ENCODE data around the gene SDF2L1. TPM values are rescaled to one million over a fixed set of nuclear protein-coding genes. Genes with fewer than 3 reads are reported as not detected.
"Not testable (repeated sequence)": the region's sequence is repeated elsewhere in the genome, so short reads cannot be mapped to it uniquely, and the experiment has no call there.

Gene SDF2L1
- total RNA-seq, 1 donor from 2014 or later: 7.2 TPM

DNA sequence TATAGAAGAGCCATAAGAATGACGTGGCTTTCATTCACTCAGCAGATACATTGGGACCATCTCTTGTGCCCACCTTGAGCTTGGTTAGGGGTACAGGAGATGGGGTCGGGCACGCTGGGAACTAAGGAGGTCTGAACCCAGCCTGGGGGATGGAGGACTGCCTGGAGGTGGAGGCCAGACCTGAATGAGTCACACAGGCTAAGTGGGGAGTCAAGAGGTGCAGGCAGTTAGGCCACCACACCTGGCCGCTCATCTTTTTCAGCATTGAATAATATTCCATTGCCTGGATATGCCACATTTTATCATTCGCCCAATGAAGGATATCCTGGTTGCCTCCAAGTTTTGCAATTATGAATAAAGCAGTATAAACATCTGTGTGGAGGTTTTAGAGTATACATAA lies 19.9 kb downstream of the SDF2L1 start:
- no peak for DNase-seq

GRCh38 chr22:21663738-21664137 lies 21.6 kb downstream of the SDF2L1 start:
- DNase-seq: no peak

- no peak for DNase-seq
Measured at GRCh38 chr22:21665047-21665851, 23.1 kb downstream of the SDF2L1 start.

GRCh38 chr22:21666786-21667185 lies 24.7 kb downstream of the SDF2L1 start:
- no peak for DNase-seq

GRCh38 chr22:21669026-21669425 lies 26.9 kb downstream of the SDF2L1 start:
- no peak for DNase-seq

DNA sequence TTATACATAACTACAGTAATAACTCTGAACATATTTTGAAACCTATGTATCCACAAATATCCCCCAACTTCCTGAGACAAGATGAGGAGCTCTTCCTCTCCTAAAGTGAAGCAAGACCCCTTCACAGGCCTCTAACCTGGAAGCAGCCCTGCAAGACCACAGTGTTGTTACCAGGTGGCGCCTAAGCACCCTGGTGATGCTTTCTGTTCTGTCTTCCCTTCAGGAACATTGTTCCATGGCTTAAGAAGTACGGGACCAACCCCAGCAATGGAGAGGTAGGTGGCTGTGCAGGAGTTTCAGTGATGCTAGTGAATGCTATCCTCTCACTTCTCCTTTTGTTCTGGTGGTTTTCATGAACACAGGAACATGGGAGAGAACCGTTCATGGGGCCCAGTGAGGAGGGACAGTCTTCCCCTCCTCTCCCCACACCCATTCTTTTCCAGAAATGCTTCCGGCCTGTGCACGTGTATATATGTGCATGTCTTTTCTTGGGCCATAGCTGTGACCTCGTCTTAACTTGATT lies 30.1 kb downstream of the SDF2L1 start:
- no peak for DNase-seq

DNA sequence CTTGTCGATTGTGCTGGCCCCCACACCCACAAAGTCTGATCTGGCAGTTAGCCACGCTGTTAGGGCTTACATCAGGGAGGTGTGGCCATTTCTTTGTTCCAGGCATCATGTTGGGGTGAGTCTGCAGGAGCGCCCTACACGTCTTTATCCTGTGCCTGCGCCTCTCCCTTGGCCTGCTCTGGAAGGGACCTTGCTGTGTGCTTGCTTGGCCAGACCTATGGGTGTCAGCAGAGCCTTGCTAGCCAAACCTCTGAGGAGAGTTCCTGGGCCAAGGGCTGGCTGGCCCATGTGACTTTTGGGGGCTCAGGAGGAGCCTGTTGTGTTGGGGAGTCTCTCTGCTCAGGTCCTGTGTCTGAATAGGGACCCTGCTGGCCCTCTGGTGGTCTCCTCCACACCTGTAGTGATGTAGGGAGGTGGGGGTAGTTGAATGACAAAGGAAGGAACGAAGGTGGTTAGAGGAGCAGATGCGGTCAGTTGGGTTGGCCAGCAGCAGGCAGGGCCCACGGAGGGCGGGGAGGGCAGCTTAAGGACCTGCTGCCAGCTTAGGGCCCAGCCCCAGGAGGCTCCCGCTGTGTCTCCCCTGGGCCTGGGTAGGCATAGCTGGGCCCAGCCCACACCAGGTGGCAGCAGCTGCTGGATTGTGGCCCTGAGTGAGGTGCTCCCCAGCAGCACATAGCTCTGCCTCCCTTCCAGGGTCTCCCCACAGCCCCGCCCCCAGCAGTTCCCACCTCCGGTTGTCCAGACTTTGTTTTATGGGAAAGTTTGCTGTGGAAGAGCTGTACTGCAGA lies 31.6 kb downstream of the SDF2L1 start:
- no peak for DNase-seq

DNA sequence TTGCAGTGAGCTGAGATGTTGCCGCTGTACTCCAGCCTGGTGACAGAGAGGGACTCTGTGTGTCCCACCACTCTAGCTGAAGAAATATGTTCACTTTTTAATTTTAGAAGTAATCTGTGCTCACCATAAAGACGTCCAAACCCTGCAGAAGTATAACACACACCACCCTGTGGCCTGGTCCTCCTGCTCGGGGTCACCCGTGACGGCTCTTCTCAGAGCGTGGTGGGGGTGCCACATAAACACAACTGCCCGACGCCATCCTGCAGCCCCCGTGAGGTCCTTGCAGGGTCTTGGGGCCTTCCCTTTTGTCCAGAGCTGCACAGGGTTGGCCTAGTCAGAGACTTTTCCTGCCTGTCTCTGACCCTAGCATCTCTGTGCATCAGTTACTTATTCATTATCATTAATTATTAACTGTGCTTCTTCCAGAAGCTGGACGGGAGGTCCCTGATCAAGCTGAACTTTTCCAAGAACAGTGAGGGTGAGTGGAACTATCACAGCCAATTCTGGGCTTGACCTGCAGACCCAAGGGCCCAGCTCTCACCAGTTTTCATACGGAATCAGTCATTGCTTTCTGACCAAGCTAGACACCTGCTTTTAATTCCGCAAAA lies 32.6 kb downstream of the SDF2L1 start:
- no peak for DNase-seq

DNA sequence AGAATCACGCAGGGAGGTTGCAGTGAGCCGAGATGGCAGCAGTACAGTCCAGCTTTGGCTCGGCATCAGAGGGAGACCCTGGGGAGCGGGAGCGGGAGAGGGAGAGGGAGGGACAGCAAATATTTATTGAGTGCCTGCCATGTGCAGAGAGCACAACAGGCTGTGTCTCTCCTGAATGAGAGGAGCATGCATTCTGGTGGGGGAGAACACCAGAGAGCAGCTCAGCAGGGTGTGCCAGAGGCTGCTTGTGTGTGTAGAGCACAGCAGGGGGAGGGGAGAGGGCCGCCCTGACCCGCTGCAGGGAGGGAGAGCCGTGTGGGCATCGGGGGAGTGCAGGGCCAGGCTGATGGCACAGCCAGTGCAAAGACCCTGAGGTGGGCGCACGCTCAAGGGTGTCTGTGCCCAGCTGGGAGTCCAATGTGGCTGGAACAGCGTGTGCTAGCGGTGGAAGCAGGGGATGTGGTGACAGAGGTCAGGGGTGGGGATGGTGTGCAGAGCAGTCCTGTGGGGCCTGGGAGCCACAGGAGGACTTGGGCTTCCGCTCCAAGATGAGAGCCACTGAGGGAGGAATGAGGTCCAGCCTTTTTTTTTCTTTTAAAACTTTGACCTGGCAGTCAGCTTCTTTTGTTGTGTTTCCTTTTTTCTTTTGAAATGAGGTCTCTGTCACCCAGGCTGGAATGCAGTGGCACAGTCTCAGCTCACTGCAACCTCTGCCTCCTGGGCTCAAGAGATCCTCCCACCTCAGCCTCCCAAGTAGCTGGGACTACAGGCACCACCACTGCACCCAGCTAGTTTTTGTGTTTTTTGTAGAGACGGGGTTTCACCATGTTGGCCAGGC lies 35.7 kb downstream of the SDF2L1 start:
- no peak for DNase-seq

- not testable (repeated sequence) for DNase-seq
Measured at GRCh38 chr22:21678842-21679241, 36.7 kb downstream of the SDF2L1 start.

- no peak for DNase-seq
Measured at GRCh38 chr22:21679383-21679782, 37.3 kb downstream of the SDF2L1 start.

DNA sequence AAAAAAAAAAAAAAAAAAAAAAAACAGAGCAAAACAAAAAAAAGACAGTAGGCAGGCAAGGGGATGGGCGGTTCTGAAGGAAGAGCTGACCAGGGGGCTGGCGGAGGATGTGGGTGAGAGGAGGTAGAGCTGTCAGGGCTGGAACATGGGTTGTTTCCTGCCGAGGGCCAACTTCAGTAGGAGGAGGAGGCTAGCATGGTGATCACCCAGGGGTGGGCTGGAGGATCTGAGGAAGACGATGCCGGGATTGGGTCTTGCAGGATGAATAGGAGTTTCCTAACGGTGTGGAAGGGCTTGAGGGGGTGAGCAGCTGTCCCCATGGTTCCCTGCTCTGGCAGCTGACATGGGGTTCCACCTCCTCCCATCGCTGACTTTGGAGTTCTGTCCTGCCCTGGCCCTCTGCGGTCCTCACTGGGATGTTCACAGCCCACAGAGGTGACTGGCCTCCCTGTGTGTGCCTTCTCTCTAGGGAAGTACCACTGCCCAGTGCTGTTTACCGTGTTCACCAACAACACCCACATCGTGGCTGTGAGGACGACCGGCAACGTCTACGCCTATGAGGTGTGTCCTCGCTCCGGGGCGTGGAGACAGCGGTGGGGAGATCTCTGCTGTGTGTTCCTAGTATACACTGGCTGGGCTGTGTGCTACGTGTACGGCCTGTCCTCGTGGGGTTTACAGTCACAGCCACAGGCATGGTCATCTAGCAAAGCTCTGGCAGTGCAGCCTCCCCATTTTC lies 38.9 kb downstream of the SDF2L1 start:
- DNase-seq: no peak

- no peak for DNase-seq
Measured at GRCh38 chr22:21681566-21682370, 39.7 kb downstream of the SDF2L1 start.

DNA sequence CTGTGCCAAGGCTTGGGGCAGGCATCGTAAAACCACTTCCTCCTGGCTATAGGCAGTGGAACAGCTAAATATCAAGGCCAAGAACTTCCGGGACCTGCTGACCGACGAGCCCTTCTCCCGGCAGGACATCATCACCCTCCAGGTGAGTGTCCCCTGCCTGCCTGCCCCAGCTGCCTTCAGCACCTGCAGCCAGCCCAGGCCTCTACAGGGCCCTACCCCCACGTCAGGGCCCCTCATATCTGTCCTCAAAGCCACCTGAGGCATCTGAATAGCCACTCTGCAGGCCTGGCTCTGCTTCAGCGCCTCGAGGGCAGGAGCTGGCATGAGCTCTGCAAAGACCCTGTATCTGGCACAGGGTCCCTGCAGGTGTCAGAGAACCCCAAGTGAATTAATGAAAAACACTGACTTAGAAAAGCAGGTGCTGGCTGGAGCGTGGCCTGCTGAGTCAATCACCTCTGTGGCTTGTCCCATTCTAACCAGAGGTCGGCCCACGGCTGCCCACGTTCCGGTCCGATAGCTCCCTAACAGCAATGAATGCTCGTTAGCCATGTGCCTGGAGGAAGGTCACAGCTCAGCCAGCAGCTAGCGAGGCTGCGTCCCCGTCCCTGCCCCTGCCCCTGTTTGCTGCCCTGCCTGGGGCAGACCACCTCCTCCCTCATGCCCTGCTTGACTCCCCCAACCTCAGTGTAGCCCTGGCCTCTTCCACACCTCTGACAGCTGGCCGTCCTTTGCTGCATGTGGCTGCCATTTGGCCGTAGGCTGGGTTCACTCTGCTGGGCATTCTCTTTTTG lies 40.5 kb downstream of the SDF2L1 start:
- no peak for DNase-seq

DNA sequence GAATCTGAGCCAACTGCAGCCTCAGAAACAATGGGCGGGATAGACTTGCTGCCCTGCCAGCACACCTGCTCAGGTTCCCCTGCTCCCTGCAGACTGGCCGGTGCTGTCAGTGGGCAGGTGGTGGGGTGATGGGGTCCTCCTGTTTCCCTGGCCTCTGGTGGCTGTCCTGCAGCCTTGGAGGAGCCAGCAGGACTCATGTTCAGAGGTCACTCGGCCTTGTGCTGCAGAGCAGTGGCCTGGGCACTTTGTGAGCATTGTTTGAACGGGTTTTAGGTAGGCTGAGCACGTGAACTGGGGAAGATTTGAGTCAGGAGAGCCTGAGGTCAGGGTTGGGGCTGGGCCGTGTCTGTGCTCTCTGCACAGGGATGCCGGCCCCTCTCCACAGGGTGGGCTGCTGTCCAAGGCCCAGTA lies 41.3 kb downstream of the SDF2L1 start:
- no peak for DNase-seq

- no peak for DNase-seq
Measured at GRCh38 chr22:21684492-21685163, 42.5 kb downstream of the SDF2L1 start.

- no peak for DNase-seq
Measured at GRCh38 chr22:21685164-21685513, 43.0 kb downstream of the SDF2L1 start.

GRCh38 chr22:21686193-21686608 lies 44.1 kb downstream of the SDF2L1 start:
- DNase-seq: no peak
